HUES48 (cell line): ENCODE data around the gene CST9L.

Source experiments
- H3K27ac ChIP-seq: one replicate; pipeline ENCODE4 v1.7.0; 2013; ENCODE audit warnings: low read depth, low read length, inconsistent platforms
- H3K27me3 ChIP-seq: 2 replicates; pipeline ENCODE4 v1.6.1; 2013; ENCODE audit warnings: mild to moderate bottlenecking, low read length; ENCODE audit not compliant: control insufficient read depth, insufficient read depth
- H3K36me3 ChIP-seq: 2 replicates; pipeline ENCODE4 v1.6.1; 2013; ENCODE audit warnings: low read length; ENCODE audit not compliant: control insufficient read depth, insufficient read depth
- H3K4me1 ChIP-seq: 2 replicates; pipeline ENCODE4 v1.6.1; 2013; ENCODE audit warnings: mild to moderate bottlenecking, low read length; ENCODE audit not compliant: control insufficient read depth, insufficient read depth
- H3K4me3 ChIP-seq: 2 replicates; pipeline ENCODE4 v1.5.1; 2013; ENCODE audit warnings: mild to moderate bottlenecking, low read depth, low read length
- H3K9ac ChIP-seq: 2 replicates; pipeline ENCODE4 v1.6.1; 2013; ENCODE audit warnings: mild to moderate bottlenecking, low read depth, low read length, moderate library complexity
- H3K9me3 ChIP-seq: 2 replicates; pipeline ENCODE4 v1.6.1; 2013; ENCODE audit warnings: low read length; ENCODE audit not compliant: control insufficient read depth, insufficient read depth

The CST9L gene

GRCh38 chr20:23544133-23544532 lies 24.2 kb downstream of the CST9L start:
- no peak overlapping the region for H3K4me3 ChIP-seq
- H3K27me3 ChIP-seq, result no peaks in the 10 kb centered on the region
- peaks cover 9% of the 10 kb centered on the region; the same call in 1 of the 2 replicates for H3K4me1 ChIP-seq
- H3K9me3 ChIP-seq, result no peaks in the 10 kb centered on the region
- no peak overlapping the region for H3K27ac ChIP-seq
- H3K36me3 ChIP-seq, result no peaks in the 10 kb centered on the region
- no peak overlapping the region for H3K9ac ChIP-seq

- H3K27ac ChIP-seq, result no peak overlapping the region
- no peaks in the 10 kb centered on the region for H3K9me3 ChIP-seq
- H3K9ac ChIP-seq, result no peak overlapping the region
- peaks cover 9% of the 10 kb centered on the region; the same call in 1 of the 2 replicates for H3K4me1 ChIP-seq
- H3K36me3 ChIP-seq, result no peaks in the 10 kb centered on the region
- no peak overlapping the region for H3K4me3 ChIP-seq
- H3K27me3 ChIP-seq, result no peaks in the 10 kb centered on the region
Observed at GRCh38 chr20:23542801-23543200, 25.5 kb downstream of the CST9L start.

GRCh38 chr20:23541776-23542175 lies 26.5 kb downstream of the CST9L start:
- Histone ChIP-seq H3K27me3 (no peaks in the 10 kb centered on the region), H3K9ac (no peak overlapping the region), H3K36me3 (no peaks in the 10 kb centered on the region), H3K9me3 (no peaks in the 10 kb centered on the region), H3K4me3 (no peak overlapping the region), H3K4me1 (peaks cover 9% of the 10 kb centered on the region; the same call in 1 of the 2 replicates), H3K27ac (no peak overlapping the region)

- peaks cover 9% of the 10 kb centered on the region; the same call in 1 of the 2 replicates for H3K4me1 ChIP-seq
- no peak overlapping the region for H3K9ac ChIP-seq
- no peaks in the 10 kb centered on the region for H3K9me3 ChIP-seq
- no peak overlapping the region for H3K4me3 ChIP-seq
- H3K27ac ChIP-seq, result no peak overlapping the region
- H3K27me3 ChIP-seq, result no peaks in the 10 kb centered on the region
- H3K36me3 ChIP-seq, result no peaks in the 10 kb centered on the region
Observed at GRCh38 chr20:23541330-23541729, 27.0 kb downstream of the CST9L start.

- no peaks in the 10 kb centered on the region; the same call in 1 of the 2 replicates for H3K9me3 ChIP-seq
- H3K27me3 ChIP-seq, result no peaks in the 10 kb centered on the region
- no peak overlapping the region for H3K4me3 ChIP-seq
- H3K4me1 ChIP-seq, result peaks cover 9% of the 10 kb centered on the region; the same call in 1 of the 2 replicates
- H3K27ac ChIP-seq, result no peak overlapping the region
- H3K9ac ChIP-seq, result no peak overlapping the region
- no peaks in the 10 kb centered on the region for H3K36me3 ChIP-seq
Observed at GRCh38 chr20:23540624-23541023, 27.7 kb downstream of the CST9L start.

- no peaks in the 10 kb centered on the region for H3K36me3 ChIP-seq
- no peaks in the 10 kb centered on the region; the same call in 1 of the 2 replicates for H3K9me3 ChIP-seq
- H3K9ac ChIP-seq, result no peak overlapping the region
- peaks cover 33% of the 10 kb centered on the region for H3K4me1 ChIP-seq
- H3K27me3 ChIP-seq, result peaks cover 10% of the 10 kb centered on the region; the same call in 1 of the 2 replicates
- no peak overlapping the region for H3K4me3 ChIP-seq
- H3K27ac ChIP-seq, result no peak overlapping the region
Observed at GRCh38 chr20:23537030-23537429, 31.3 kb downstream of the CST9L start.

- H3K27me3 ChIP-seq, result peaks cover 10% of the 10 kb centered on the region; the same call in 1 of the 2 replicates
- no peak overlapping the region for H3K9ac ChIP-seq
- no peaks in the 10 kb centered on the region for H3K36me3 ChIP-seq
- no peak overlapping the region for H3K27ac ChIP-seq
- no peaks in the 10 kb centered on the region; the same call in 1 of the 2 replicates for H3K9me3 ChIP-seq
- no peak overlapping the region for H3K4me3 ChIP-seq
- peaks cover 33% of the 10 kb centered on the region for H3K4me1 ChIP-seq
Observed at GRCh38 chr20:23536328-23536974, 31.8 kb downstream of the CST9L start.

GRCh38 chr20:23534801-23535593 lies 33.3 kb downstream of the CST9L start:
- peaks cover 6% of the 10 kb centered on the region for H3K9me3 ChIP-seq
- peaks cover 33% of the 10 kb centered on the region for H3K4me1 ChIP-seq
- no peak overlapping the region for H3K4me3 ChIP-seq
- H3K27me3 ChIP-seq, result peaks cover 10% of the 10 kb centered on the region; the same call in 1 of the 2 replicates
- no peak overlapping the region for H3K27ac ChIP-seq
- no peak overlapping the region for H3K9ac ChIP-seq
- no peaks in the 10 kb centered on the region for H3K36me3 ChIP-seq

- H3K27me3 ChIP-seq, result peaks cover 10% of the 10 kb centered on the region; the same call in 1 of the 2 replicates
- H3K36me3 ChIP-seq, result no peaks in the 10 kb centered on the region
- peaks cover 33% of the 10 kb centered on the region for H3K4me1 ChIP-seq
- no peak overlapping the region for H3K9ac ChIP-seq
- peaks cover 20% of the 10 kb centered on the region for H3K9me3 ChIP-seq
- peak overlapping the region; percentile 80 for H3K27ac ChIP-seq
- peak overlapping the region; percentile 25 for H3K4me3 ChIP-seq
Observed at GRCh38 chr20:23533161-23533560, 35.1 kb downstream of the CST9L start.

GRCh38 chr20:23532533-23532932 lies 35.8 kb downstream of the CST9L start:
- Histone ChIP-seq H3K27ac (peak overlapping the region; percentile 59), H3K9ac (no peak overlapping the region), H3K4me3 (peak overlapping the region; percentile 25; the same call in 1 of the 2 replicates), H3K4me1 (peaks cover 33% of the 10 kb centered on the region), H3K36me3 (no peaks in the 10 kb centered on the region), H3K9me3 (peaks cover 20% of the 10 kb centered on the region), H3K27me3 (peaks cover 10% of the 10 kb centered on the region; the same call in 1 of the 2 replicates)
